GM21737 (cell line): ENCODE results near the gene PDE6B.

Experiments
- ATAC-seq: cut with Tn5 transposase; IDR thresholded peaks from one replicate; pipeline ENCODE4 v1.9.1; 2021; ENCODE audit warnings: mild to moderate bottlenecking, moderate library complexity; ENCODE audit not compliant: unreplicated experiment

The PDE6B gene

GRCh38 chr4:703336-704197 is 78.2 kb downstream of the PDE6B start:
- ATAC-seq: no peak

DNA sequence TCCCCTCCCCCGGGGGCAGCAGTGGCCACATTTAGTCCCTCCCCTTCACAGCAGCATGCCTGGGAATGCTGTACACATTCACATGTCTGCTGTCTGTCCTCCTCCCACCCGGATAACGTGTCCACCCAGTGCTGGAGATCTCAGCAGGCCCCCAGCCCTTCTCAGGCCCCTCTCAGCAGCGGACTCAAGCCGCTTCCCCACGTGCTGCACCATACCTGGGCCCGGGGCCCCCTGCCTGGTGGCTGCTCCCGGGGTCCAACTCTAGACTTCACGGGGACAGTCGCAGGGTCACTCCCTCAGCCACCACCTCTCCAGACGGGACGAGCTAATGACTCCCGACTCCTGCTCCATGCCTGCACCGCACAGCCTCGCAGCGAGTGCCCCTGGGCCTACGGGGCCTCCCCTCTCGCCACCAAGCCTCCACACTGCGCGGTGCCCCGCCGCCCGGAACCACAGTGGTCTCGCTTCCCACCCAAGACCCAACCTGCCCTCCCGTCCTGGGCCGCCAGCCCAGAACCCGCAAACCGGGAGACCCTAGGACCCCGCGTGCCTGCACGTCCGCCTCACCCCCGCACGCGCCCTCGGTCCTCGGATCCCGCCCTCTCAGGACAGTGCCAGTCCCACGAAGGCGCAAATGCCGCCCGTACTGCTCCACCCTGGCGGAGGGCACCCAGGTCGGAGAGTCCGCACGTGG is 79.0 kb downstream of the PDE6B start:
- ATAC-seq: no peak

GRCh38 chr4:704971-705277 is 79.6 kb downstream of the PDE6B start:
- ATAC-seq: no peak

GRCh38 chr4:705278-706082 is 80.1 kb downstream of the PDE6B start, which contains the start of gene PCGF3:
TSS of gene PCGF3 (plus strand) at chr4:705832. CDS start at chr4:733681, 27,849 bp downstream.
- peak; percentile 87 for ATAC-seq

- ATAC-seq: peak; percentile 5
Measured at GRCh38 chr4:706083-706633, 80.8 kb downstream of the PDE6B start.

DNA sequence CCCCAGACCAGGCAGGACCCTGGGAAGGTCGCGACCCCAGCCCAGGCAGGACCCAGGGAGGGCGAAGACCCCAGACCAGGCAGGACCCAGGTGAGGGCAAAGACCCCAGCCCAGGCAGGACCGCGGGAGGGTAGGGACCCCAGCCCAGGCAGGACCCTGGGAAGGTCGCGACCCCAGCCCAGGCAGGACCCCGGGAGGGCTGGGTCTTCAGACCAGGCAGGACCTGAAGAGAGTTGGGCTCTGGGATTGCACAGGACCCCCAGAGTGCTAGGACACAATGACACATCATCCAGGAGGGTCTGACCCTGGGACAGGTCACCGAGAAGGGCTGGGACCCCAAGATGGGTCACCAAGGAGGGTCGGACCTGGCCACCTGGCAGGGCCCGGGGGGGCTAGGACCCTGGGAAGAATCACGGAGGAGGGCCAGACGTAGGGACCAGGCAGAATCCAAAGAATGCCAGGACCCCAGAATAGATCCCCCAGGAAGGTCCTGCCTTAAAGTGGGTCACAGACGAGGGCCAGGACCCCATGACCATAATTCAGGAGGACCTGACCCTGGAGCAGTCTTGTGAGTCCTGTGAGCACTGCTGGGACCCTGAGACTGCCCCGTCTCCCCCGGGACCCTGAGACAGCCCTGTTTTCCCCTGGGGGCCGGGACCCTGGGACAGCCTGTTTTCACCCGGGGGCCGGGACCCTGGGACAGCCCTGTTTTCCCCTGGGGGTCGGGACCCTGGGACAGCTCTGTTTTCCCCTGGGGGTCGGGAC is 81.6 kb downstream of the PDE6B start:
- no peak for ATAC-seq

DNA sequence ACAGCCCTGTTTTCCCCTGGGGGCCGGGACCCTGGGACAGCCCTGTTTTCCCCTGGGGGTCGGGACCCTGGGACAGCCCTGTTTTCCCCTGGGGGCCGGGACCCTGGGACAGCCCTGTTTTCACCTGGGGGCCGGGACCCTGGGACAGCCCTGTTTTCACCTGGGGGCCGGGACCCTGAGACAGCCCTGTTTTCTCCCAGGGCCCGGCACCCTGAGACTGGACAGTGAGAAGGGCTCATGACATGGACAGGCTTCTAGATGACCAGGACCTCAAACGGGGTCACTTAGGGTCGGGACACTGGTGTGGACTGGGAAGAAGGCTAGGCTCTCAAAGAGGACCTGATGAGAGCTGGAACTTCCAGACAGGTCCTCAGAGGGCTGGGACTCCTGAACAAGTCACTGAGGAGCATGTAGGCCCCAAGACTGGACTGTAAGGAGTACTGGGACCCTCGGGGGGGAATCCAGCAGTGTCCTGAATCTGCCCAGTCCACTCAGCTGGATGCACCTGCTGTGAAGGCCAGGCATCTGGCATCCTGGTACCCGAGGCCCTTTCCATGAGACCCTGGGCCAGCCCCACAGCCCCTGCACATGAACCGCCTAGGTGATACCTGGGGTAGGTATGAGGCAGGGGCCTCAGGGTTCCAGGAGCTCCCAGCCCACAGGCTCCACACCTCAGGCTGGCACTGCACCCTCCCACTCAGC is 82.7 kb downstream of the PDE6B start:
- ATAC-seq: no peak

- ATAC-seq: no peak
Measured at GRCh38 chr4:708631-708933, 83.2 kb downstream of the PDE6B start.

- ATAC-seq: no peak
Measured at GRCh38 chr4:709348-709747, 84.0 kb downstream of the PDE6B start.

- no peak for ATAC-seq
Measured at GRCh38 chr4:710116-710515, 84.7 kb downstream of the PDE6B start.

DNA sequence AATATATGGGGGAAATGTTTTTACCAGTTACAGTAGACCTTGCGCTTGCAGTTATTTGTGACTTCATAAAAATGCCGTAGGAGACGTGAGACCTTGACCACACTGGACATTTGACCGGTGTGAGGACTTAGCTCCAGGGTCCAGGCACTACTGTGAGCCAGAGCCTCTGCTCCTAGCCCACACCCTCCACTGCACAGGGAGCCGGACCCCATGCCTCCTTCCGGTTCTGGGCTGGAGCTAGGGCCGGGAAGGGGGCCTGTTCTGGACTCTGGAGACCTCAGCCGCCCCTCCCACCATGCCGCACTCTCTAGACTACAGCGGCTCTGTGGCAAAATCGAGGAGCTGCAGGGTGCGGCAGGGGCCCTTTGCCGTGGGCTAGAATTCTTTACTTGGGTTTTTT is 85.5 kb downstream of the PDE6B start:
- ATAC-seq: no peak

GRCh38 chr4:712093-712492 is 86.7 kb downstream of the PDE6B start:
- no peak for ATAC-seq

DNA sequence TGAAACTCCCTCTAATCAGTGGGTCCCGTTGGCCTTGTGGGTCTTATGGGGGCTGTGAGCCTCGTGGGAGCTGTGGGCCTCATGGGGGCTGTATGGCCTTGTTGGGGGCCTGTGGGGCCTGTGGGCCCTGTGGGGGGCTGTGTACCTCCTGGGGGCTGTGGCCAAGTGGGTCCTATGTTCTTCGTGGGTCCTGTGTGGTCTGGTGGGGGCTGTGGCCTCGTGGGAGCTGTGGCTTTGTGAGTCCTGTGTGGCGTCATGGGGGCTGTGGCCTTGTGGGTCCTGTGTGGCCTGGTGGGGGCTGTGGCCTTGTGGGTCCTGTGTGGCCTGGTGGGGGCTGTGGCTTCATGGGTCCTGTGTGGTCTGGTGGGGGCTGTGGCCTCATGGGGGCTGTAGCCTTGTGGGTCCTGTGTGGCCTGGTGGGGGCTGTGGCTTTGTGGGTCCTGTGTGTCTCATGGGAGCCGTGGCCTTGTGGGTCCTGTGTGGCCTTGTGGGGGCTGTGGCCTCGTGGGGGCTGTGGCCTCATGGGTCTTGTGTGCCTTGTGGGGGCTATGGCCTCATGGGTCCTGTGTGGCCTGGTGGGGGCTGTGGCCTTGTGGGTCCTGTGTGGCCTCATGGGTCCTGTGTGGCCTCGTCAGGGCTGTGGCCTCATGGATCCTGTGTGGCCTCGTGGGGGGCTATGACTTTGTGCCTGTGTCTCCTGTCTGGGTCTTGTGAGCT is 87.7 kb downstream of the PDE6B start:
- ATAC-seq: no peak

GRCh38 chr4:714087-714486 is 88.7 kb downstream of the PDE6B start:
- ATAC-seq: no peak

DNA sequence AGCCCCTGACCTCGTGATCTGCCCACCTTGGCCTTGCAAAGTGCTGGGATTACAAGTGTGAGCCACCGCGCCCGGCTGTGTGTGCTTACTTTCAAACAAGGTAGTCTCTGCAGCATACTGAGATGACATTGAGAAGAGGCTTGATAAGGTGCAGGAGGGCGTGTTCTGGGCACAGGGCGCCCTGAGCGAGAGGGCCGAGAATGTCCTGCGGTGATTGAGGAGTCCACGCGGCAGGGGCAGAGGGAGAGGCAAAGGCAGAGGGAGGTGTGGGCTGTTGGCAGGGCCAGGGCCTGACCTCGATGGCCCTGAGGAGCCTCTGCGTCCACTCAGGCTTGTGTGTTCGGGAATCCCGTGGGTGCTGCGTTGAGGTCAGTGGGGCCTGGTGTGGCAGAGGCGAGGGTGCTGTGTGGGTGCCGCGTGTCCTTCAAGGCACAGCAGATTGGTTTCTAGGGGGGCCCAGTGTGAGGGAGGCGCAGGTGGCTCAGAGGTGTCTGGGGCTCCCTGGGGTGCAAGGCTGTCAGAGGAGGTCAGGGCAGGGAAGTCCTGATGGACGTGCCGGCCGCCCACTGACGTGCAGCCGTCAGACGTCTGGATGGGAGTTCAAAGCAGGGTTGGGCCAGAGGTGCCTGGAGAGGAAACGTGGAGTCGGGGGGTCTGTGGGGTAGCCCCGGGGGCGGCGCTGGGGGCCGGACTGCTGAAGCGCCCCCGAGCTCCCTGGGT is 92.4 kb downstream of the PDE6B start:
- ATAC-seq: no peak

- no peak for ATAC-seq
Measured at GRCh38 chr4:718460-718859, 93.1 kb downstream of the PDE6B start.
